Stimulated activated naive B cell treated with anti-CD40 and anti-IgM and Interleukin-4, amounts not matched to agents 10 μg/mL and 1 μg/mL and 100 μg/mL, for 72 hours (primary cell): Measurements from ENCODE around the gene TMEM170B.

Experiments
- ATAC-seq, 2 donors: fragments of 150-1000 bp; cut with Tn5 transposase; replicated peaks; 2 replicates each; pipeline ENCODE4 v1.10.0; 2021; ENCODE audit warnings: moderate library complexity in 1 of 2
- DNase-seq: peaks from one replicate; pipeline ENCODE4 v3.0.0; 2021
- H3K27ac Mint-ChIP-seq: one replicate; pipeline ENCODE4 v1.8.0; 2022; ENCODE audit warnings: mild to moderate bottlenecking, mixed read lengths
- H3K27me3 Mint-ChIP-seq, 2 donors: one replicate each; pipeline ENCODE4 v1.8.0; 2022; ENCODE audit warnings: mixed read lengths in 2 of 2
- H3K36me3 Mint-ChIP-seq, 2 donors: one replicate each; pipeline ENCODE4 v1.8.0; 2022; ENCODE audit warnings: mixed read lengths in 2 of 2, mild to moderate bottlenecking in 1 of 2
- H3K4me1 Mint-ChIP-seq, 2 donors: one replicate each; pipeline ENCODE4 v1.8.0; 2022; ENCODE audit warnings: mixed read lengths in 2 of 2, mild to moderate bottlenecking in 1 of 2
- H3K4me3 Mint-ChIP-seq, 2 donors: one replicate each; pipeline ENCODE4 v1.8.0; 2022; ENCODE audit warnings: mild to moderate bottlenecking in 2 of 2, mixed read lengths in 2 of 2, moderate library complexity in 1 of 2
- H3K9me3 Mint-ChIP-seq, 2 donors: one replicate each; pipeline ENCODE4 v1.8.0; 2022; ENCODE audit warnings: mixed read lengths in 2 of 2, mild to moderate bottlenecking in 1 of 2

TMEM170B gene

GRCh38 chr6:11606332-11606731 lies 68.8 kb downstream of the TMEM170B start:
- Mint-ChIP-seq H3K36me3 (no peaks in the 10 kb centered on the region), H3K27ac (no peak overlapping the region), H3K4me1 (peaks cover 0 to 2% of the 10 kb centered on the region in 2 donors), H3K27me3 (peaks cover 7 to 20% of the 10 kb centered on the region in 2 donors), H3K4me3 (no peak overlapping the region), H3K9me3 (no peaks in the 10 kb centered on the region)
- ATAC-seq (no peak), DNase-seq (no peak)

GRCh38 chr6:11607383-11607782 lies 69.8 kb downstream of the TMEM170B start:
- Mint-ChIP-seq H3K36me3 (no peaks in the 10 kb centered on the region), H3K27ac (no peak overlapping the region), H3K4me1 (peaks cover 0 to 2% of the 10 kb centered on the region in 2 donors), H3K9me3 (no peaks in the 10 kb centered on the region), H3K27me3 (peaks cover 7 to 20% of the 10 kb centered on the region in 2 donors), H3K4me3 (no peak overlapping the region)
- ATAC-seq (no peak), DNase-seq (no peak)

DNA sequence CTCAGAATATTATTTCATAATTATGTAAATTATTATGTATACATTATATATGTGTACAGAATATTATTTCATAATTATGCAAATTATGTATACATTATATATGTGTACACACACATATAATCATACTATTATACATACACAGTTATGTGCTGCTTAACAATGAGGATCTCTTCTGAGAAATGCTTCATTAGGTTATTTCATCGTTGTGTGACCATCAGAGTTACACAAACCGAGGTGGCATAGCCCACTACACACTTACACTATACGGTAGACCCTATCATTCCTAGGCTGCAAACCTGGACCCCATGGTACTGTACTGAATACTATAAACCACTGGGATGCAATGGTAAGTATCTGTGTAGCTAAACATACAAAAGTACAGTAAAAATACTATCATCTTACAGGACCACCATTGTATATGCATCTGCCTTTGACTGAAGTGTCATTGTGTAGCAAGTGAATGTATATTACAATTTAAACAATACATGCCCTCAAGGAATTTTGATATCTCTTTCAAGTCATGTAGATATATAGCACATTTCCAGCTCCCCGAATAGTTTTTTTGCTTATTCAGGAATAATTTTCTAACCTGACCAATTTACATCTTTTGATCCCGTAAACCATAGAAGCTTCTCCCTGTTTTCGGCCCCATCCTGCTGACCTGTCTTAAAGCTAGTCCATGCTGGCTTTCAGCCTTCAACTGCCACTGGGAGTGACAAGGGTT lies 71.2 kb downstream of the TMEM170B start:
- ATAC-seq = no peak
- Mint-ChIP-seq H3K9me3 (no peaks in the 10 kb centered on the region), H3K27ac (no peak overlapping the region), H3K36me3 (no peaks in the 10 kb centered on the region), H3K4me3 (no peak overlapping the region), H3K27me3 (peaks cover 0 to 13% of the 10 kb centered on the region in 2 donors), H3K4me1 (peaks cover 0 to 2% of the 10 kb centered on the region in 2 donors)
- no peak for DNase-seq

DNA sequence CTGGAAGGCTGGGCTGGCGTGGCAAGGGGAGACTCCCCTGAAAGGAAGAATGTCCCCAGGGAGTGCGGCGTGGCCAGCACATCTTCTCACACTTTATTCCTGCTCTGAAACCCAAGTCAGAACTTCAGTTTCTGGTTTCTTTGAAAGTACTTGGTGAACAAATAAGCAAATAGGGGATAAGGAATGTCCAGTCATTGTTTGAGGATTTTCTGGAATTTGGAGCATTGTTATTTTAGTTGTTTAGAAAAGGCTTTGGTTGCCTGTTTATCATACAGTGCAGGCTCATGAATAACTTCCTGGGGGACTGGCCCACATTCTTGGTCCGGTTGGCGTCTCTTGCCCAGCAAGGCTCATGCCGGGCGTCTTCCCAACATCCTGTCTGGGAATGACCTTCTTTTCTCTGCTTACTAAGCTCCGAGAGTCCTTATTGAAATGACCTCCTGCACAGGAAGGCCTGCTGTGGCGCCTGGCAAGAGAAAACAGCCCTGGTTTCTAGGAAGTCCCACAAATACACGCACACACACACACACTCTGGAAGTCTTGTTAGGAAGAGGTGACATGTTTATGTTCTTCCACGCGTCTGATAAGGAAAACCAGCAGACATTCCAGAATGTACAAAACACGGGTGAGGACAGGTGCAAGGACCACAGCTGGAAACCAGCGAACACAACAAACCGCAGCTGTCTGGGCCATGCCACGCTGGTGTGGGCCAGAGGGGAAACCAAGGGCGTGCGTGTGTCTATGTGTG lies 71.9 kb downstream of the TMEM170B start:
- Mint-ChIP-seq H3K4me3 (no peak overlapping the region), H3K27me3 (peaks cover 0 to 13% of the 10 kb centered on the region in 2 donors), H3K27ac (no peak overlapping the region), H3K36me3 (no peaks in the 10 kb centered on the region), H3K9me3 (no peaks in the 10 kb centered on the region), H3K4me1 (no peaks in the 10 kb centered on the region)
- ATAC-seq = no peak
- no peak for DNase-seq

GRCh38 chr6:11613336-11613735 lies 75.8 kb downstream of the TMEM170B start:
- H3K27me3 Mint-ChIP-seq = peaks cover 0 to 6% of the 10 kb centered on the region in 2 donors
- no peaks in the 10 kb centered on the region for H3K36me3 Mint-ChIP-seq
- DNase-seq (no peak), ATAC-seq (no peak)
- H3K4me3 Mint-ChIP-seq = no peak overlapping the region
- H3K4me1 Mint-ChIP-seq = no peaks in the 10 kb centered on the region
- no peaks in the 10 kb centered on the region for H3K9me3 Mint-ChIP-seq
- no peak overlapping the region for H3K27ac Mint-ChIP-seq

DNA sequence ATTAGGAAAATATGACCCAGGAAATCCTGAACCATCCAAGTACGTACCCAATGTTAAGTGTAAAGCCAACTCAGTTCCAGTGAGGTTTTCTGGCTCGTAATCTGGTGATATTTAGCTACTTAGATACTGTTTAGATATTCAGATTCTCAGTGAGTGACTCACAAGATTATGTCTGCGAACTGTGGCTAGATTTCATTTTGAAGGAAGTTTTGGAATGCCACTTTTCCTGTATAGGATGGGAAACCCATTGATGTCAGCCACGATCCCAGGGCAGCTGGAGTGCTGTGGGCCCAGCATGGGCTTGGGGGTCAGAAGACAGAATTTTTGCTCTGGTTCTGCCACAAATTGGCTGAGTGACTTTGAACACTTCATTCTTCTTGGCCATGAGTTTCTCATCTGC lies 76.3 kb downstream of the TMEM170B start:
- peaks cover 0 to 6% of the 10 kb centered on the region in 2 donors for H3K27me3 Mint-ChIP-seq
- no peak overlapping the region for H3K27ac Mint-ChIP-seq
- H3K9me3 Mint-ChIP-seq = no peaks in the 10 kb centered on the region
- no peak overlapping the region for H3K4me3 Mint-ChIP-seq
- DNase-seq (no peak), ATAC-seq (no peak)
- no peaks in the 10 kb centered on the region for H3K4me1 Mint-ChIP-seq
- no peaks in the 10 kb centered on the region for H3K36me3 Mint-ChIP-seq

GRCh38 chr6:11614534-11615213 lies 77.1 kb downstream of the TMEM170B start:
- H3K9me3 Mint-ChIP-seq = no peaks in the 10 kb centered on the region
- no peak overlapping the region for H3K4me3 Mint-ChIP-seq
- H3K4me1 Mint-ChIP-seq = no peaks in the 10 kb centered on the region
- DNase-seq = no peak
- ATAC-seq = no peak
- no peaks in the 10 kb centered on the region for H3K36me3 Mint-ChIP-seq
- no peaks in the 10 kb centered on the region for H3K27me3 Mint-ChIP-seq
- no peak overlapping the region for H3K27ac Mint-ChIP-seq

- no peak overlapping the region for H3K27ac Mint-ChIP-seq
- H3K4me1 Mint-ChIP-seq = no peaks in the 10 kb centered on the region
- H3K4me3 Mint-ChIP-seq = no peak overlapping the region
- ATAC-seq (no peak), DNase-seq (no peak)
- H3K9me3 Mint-ChIP-seq = no peaks in the 10 kb centered on the region
- H3K27me3 Mint-ChIP-seq = no peaks in the 10 kb centered on the region
- H3K36me3 Mint-ChIP-seq = no peaks in the 10 kb centered on the region
Observed at GRCh38 chr6:11615214-11615602, 77.7 kb downstream of the TMEM170B start.

DNA sequence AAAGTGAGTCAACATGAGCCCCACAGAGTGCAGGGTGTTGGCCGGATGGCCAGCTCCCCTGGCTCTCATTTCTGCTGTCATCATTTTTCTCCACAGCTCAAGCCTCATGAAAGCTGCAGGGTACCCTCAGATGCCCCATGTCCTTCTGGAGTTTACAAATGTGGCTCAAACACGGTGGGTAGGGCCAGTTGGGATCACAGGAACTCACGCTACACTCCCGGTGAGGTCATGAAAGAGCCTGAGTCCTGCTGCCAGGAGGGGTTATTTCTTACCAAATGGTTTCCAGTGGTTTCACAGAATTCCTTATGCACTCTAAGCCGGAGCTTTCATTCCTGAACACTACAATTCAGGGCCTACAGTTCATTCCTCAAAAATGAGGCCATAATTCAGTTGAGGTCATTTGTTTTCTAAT lies 78.7 kb downstream of the TMEM170B start:
- no peaks in the 10 kb centered on the region for H3K36me3 Mint-ChIP-seq
- no peaks in the 10 kb centered on the region for H3K27me3 Mint-ChIP-seq
- no peaks in the 10 kb centered on the region for H3K4me1 Mint-ChIP-seq
- ATAC-seq (no peak), DNase-seq (no peak)
- no peak overlapping the region for H3K4me3 Mint-ChIP-seq
- no peak overlapping the region for H3K27ac Mint-ChIP-seq
- H3K9me3 Mint-ChIP-seq = no peaks in the 10 kb centered on the region

GRCh38 chr6:11618533-11618932 lies 81.0 kb downstream of the TMEM170B start:
- Mint-ChIP-seq H3K27ac (no peak overlapping the region), H3K9me3 (no peaks in the 10 kb centered on the region), H3K36me3 (no peaks in the 10 kb centered on the region), H3K4me3 (no peak overlapping the region), H3K27me3 (no peaks in the 10 kb centered on the region), H3K4me1 (no peaks in the 10 kb centered on the region)
- peak; percentile 31 to 39 for ATAC-seq
- peak; percentile 3 for DNase-seq

- no peak overlapping the region for H3K27ac Mint-ChIP-seq
- H3K4me3 Mint-ChIP-seq = no peak overlapping the region
- H3K27me3 Mint-ChIP-seq = no peaks in the 10 kb centered on the region
- no peaks in the 10 kb centered on the region for H3K36me3 Mint-ChIP-seq
- H3K9me3 Mint-ChIP-seq = peaks cover 0 to 1% of the 10 kb centered on the region in 2 donors
- H3K4me1 Mint-ChIP-seq = no peaks in the 10 kb centered on the region
- DNase-seq = no peak
- ATAC-seq = no peak
Observed at GRCh38 chr6:11621119-11621518, 83.6 kb downstream of the TMEM170B start.

GRCh38 chr6:11622156-11622555 lies 84.6 kb downstream of the TMEM170B start:
- H3K27me3 Mint-ChIP-seq = no peaks in the 10 kb centered on the region
- H3K4me1 Mint-ChIP-seq = no peaks in the 10 kb centered on the region

GRCh38 chr6:11623272-11623671 lies 85.7 kb downstream of the TMEM170B start:
- DNase-seq (no peak), ATAC-seq (no peak)
- Mint-ChIP-seq H3K27me3 (peaks cover 0 to 3% of the 10 kb centered on the region in 2 donors), H3K4me1 (peaks cover 0 to 5% of the 10 kb centered on the region in 2 donors), H3K9me3 (peaks cover 0 to 1% of the 10 kb centered on the region in 2 donors), H3K36me3 (no peaks in the 10 kb centered on the region), H3K27ac (no peak overlapping the region), H3K4me3 (no peak overlapping the region)

More at GRCh38 chr6:11622156-11622555, 84.6 kb downstream of the TMEM170B start:
- ATAC-seq = no peak
- no peak overlapping the region for H3K4me3 Mint-ChIP-seq
- H3K36me3 Mint-ChIP-seq = no peaks in the 10 kb centered on the region
- DNase-seq = no peak
- H3K9me3 Mint-ChIP-seq = peaks cover 0 to 1% of the 10 kb centered on the region in 2 donors
- H3K27ac Mint-ChIP-seq = no peak overlapping the region

GRCh38 chr6:11625302-11625701 lies 87.8 kb downstream of the TMEM170B start:
- Mint-ChIP-seq H3K27ac (no peak overlapping the region), H3K27me3 (peaks cover 0 to 5% of the 10 kb centered on the region in 2 donors), H3K4me3 (no peak overlapping the region), H3K4me1 (peaks cover 0 to 6% of the 10 kb centered on the region in 2 donors), H3K9me3 (peaks cover 0 to 1% of the 10 kb centered on the region in 2 donors), H3K36me3 (no peaks in the 10 kb centered on the region)
- no peak for DNase-seq
- no peak for ATAC-seq
